ENCODE measurements around the gene HIVEP2.
A peak's percentile ranks its signal among the peaks of the same experiment; 100 is the strongest.

The HIVEP2 gene

GRCh38 chr6:142944124-142945048 is 590 bp downstream of the HIVEP2 start:
- peak; percentile 95 for DNase-seq

- DNase-seq, result peak; percentile 34
Measured at GRCh38 chr6:142943711-142944123, 1.3 kb downstream of the HIVEP2 start.

- DNase-seq, result no peak
Measured at GRCh38 chr6:142942805-142943227, 2.2 kb downstream of the HIVEP2 start.

GRCh38 chr6:142942238-142942637 is 2.7 kb downstream of the HIVEP2 start:
- no peak for DNase-seq

GRCh38 chr6:142941018-142941417 is 4.0 kb downstream of the HIVEP2 start:
- DNase-seq, result no peak

- DNase-seq, result no peak
Measured at GRCh38 chr6:142940487-142940886, 4.5 kb downstream of the HIVEP2 start.

- no peak for DNase-seq
Measured at GRCh38 chr6:142938510-142938909, 6.5 kb downstream of the HIVEP2 start.

GRCh38 chr6:142937986-142938385 is 7.0 kb downstream of the HIVEP2 start:
- DNase-seq, result no peak

GRCh38 chr6:142935553-142936517 is 9.1 kb downstream of the HIVEP2 start:
- DNase-seq, result no peak

GRCh38 chr6:142934599-142934998 is 10.4 kb downstream of the HIVEP2 start:
- DNase-seq, result no peak

GRCh38 chr6:142934106-142934505 is 10.9 kb downstream of the HIVEP2 start:
- DNase-seq, result no peak

- no peak for DNase-seq
Measured at GRCh38 chr6:142933701-142934100, 11.3 kb downstream of the HIVEP2 start.

GRCh38 chr6:142932889-142933288 is 12.1 kb downstream of the HIVEP2 start:
- DNase-seq, result no peak

- no peak for DNase-seq
Measured at GRCh38 chr6:142929751-142930358, 15.1 kb downstream of the HIVEP2 start.

- no peak for DNase-seq
Measured at GRCh38 chr6:142927904-142928303, 17.1 kb downstream of the HIVEP2 start.

- DNase-seq, result no peak
Measured at GRCh38 chr6:142927271-142927580, 17.8 kb downstream of the HIVEP2 start.

- DNase-seq, result peak; percentile 57
Measured at GRCh38 chr6:142926494-142927270, 18.3 kb downstream of the HIVEP2 start.

- DNase-seq, result no peak
Measured at GRCh38 chr6:142926177-142926493, 18.8 kb downstream of the HIVEP2 start.

- no peak for DNase-seq
Measured at GRCh38 chr6:142925575-142926110, 19.3 kb downstream of the HIVEP2 start.

- DNase-seq, result no peak
Measured at GRCh38 chr6:142918339-142919042, 26.5 kb downstream of the HIVEP2 start.

- DNase-seq, result no peak
Measured at GRCh38 chr6:142916881-142917280, 28.1 kb downstream of the HIVEP2 start.
